ENCODE data around the gene TEPSIN. TPM values are rescaled to one million over a fixed set of nuclear protein-coding genes. Genes with fewer than 3 reads are reported as not detected.

Gene TEPSIN
- total RNA-seq, 2 donors from 2014 or later, result 17.4 to 18.4 TPM

- DNase-seq (ENCODE audit: low spot score), result no peak
- intact Hi-C loops (cut with DNase I), result no loop called here
Observed at GRCh38 chr17:81272616-81273015, 33.8 kb upstream of the TEPSIN start.

GRCh38 chr17:81271226-81271625 is 32.4 kb upstream of the TEPSIN start:
- intact Hi-C loops (cut with DNase I), result no loop called here
- no peak for DNase-seq (ENCODE audit: low spot score)

DNA sequence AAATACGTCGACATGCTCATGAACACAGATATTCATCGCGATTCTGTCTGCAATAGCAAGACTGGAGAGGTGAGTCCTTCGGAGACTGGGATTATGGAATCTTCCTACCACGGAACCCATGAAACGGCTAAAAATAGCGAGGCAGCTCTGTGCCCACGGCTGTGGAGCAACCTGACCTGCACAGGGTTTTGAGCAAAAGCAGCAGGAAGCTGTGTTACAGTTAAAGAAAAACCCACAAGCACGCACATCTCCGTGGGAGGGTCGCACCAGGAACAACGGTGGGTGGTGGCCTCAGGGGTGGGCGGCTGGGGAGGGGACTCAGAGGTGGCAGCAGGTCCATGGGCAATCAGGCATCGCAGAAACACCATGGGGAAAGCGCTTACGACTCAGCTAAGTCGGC is 31.4 kb upstream of the TEPSIN start:
- intact Hi-C loops (cut with DNase I), result no loop called here

GRCh38 chr17:81267390-81268067 is 28.7 kb upstream of the TEPSIN start:
- DNase-seq (ENCODE audit: low spot score), result no peak
- intact Hi-C loops (cut with DNase I), result loop anchor here in 1 of 2 donors (5.0 kb wide), 1 partner anchor 330 kb away; no protein-coding TSS in a partner anchor

More for the DNA sequence above, 31.4 kb upstream of the TEPSIN start:
- no peak for DNase-seq (ENCODE audit: low spot score)

GRCh38 chr17:81265576-81265975 is 26.7 kb upstream of the TEPSIN start:
- intact Hi-C loops (cut with DNase I), result loop anchor here in 1 of 2 donors (5.0 kb wide), 1 partner anchor 328 kb away; no protein-coding TSS in a partner anchor
- no peak for DNase-seq (ENCODE audit: low spot score)

DNA sequence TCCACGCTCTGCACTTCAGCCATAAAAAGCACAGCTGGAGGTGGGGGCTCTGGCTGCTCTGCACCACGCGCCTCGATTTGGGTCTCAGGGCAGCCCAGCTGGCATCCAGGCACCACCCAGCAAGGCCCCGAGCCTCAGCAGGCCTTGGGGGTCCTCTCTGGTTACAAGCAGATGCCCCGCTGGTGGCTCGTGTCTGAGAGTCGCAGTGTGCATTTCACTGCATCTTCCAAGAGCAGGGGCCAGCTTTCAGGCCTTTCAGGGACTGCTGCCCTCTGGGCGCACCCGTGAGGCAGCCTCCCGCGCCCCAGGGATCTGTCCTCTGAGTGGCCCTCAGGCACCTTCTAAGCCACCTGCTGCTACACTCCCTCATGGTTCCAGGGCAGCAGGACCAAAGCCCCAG is 25.8 kb upstream of the TEPSIN start:
- DNase-seq (ENCODE audit: low spot score), result no peak
- intact Hi-C loops (cut with DNase I), result loop anchor here in 1 of 2 donors (5.0 kb wide), 1 partner anchor 327 kb away; no protein-coding TSS in a partner anchor

DNA sequence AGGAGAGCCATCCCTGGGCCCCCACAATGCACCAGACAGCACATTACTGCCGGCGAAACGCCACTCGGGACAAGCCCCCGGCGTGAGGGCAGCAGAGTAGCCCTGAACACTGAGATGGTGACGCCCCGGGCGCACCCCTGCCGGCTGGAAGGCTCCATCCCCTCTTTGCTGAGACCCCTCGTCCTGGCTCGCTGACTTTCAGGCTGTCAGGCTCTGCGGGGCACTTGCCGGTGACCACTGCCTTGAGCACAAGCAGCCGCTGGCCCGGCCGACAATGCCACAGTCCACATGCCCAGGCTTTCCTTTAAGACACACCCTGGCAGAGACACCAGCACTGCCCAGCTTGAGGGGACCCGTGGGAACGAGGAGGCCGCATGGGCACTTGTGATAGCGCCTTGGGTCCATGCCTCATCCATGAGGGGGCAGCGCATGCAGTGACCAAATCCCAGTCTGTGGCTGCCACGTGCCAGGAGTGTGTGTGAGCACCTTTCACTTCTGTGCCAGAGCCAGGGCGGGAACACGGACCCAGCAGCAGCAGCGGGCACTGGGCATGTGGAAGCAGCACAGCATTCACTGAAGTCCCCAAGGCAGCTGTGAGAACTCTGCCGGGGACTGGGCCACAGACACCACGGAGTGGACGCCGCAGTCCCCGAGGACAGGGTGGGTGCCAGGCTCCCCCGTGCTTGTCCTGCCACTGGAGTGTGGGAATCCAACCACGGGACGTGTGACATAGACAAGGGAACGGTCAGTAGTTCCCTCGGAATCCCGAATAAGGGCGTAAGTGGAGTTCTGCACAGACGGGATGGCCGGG is 24.7 kb upstream of the TEPSIN start:
- DNase-seq (ENCODE audit: low spot score), result no peak
- intact Hi-C loops (cut with DNase I), result no loop called here

- DNase-seq (ENCODE audit: low spot score), result no peak
- intact Hi-C loops (cut with DNase I), result no loop called here
Observed at GRCh38 chr17:81261582-81262336, 22.9 kb upstream of the TEPSIN start.

- no peak for DNase-seq (ENCODE audit: low spot score)
- intact Hi-C loops (cut with DNase I), result no loop called here
Observed at GRCh38 chr17:81261096-81261495, 22.2 kb upstream of the TEPSIN start.

DNA sequence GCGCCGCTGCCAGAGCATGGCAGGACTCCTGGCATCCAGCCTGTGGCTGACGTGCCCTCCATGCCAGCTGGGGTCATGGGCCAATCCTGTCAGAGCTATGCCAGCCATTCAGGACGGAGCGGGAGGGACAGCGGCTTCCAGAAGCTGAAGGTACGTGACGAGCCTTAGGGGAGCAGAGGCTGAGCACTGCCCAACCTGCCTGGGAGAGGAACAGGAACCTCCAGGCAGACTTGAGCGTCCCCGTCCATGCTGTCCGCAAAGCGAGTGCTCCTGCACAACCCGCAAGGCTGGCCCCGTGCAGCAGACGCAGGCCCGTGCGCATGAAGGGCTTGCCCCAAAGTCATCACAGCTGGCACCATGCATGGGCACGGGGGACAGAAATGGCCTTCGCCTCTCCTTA is 21.8 kb upstream of the TEPSIN start:
- intact Hi-C loops (cut with DNase I), result no loop called here
- no peak for DNase-seq (ENCODE audit: low spot score)

GRCh38 chr17:81260171-81260570 is 21.3 kb upstream of the TEPSIN start:
- no peak for DNase-seq (ENCODE audit: low spot score)
- intact Hi-C loops (cut with DNase I), result no loop called here

DNA sequence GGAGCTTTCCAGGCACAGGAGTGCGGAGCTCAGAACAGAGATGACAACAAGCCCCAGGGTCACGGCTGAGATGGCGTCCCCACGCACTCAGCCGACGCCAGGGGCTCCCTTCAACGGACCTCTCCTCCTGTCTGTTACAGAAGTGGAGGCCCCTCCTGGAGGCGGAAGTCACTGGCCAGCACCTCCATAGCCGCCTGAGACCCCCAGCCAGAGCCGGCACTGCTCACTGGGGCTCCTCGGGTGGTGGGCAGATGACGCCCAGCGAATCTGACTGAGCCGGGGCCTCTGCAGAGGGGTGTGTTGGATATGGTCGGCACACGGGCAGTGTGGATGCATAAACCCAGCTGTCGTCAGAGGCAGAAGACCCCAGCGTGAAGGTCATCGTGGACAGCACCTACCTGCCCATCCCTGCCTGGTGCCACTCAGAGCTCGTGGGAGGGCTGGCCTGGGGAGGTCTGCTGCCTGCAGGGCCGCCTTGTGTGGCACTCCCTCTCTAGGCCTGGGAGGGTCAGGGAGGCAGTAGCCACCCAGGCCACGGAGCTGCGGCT is 20.3 kb upstream of the TEPSIN start:
- intact Hi-C loops (cut with DNase I), result loop anchor here (5.0 to 10.0 kb wide), 3 partner anchors 136 to 346 kb away; partner anchors contain the start of gene BAHCC1 (in 2 of the 2)
- no peak for DNase-seq (ENCODE audit: low spot score)

DNA sequence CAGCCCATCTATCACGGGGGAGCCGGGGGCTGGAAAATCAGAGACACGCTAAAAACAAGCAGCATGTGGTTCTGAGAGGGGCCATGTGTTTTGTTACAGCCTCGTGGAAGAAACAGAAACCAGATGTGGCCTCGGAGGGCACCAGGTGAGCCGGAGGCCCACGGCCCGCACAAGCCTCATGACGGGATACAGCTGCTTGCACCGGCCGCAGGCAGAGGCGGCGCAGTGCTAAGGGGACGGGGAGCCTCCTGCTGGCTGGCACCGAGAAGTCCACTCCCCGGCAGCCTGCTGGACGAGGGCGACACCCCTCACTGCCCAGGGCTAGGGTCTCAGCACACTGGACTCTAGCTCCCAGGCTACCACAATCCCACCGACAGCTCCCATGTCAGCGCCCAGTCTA is 19.4 kb upstream of the TEPSIN start:
- no peak for DNase-seq (ENCODE audit: low spot score)
- intact Hi-C loops (cut with DNase I), result loop anchor here (5.0 to 10.0 kb wide), 3 partner anchors 137 to 347 kb away; partner anchors contain the start of gene BAHCC1 (in 2 of the 2)

GRCh38 chr17:81257533-81257932 is 18.7 kb upstream of the TEPSIN start:
- no peak for DNase-seq (ENCODE audit: low spot score)
- intact Hi-C loops (cut with DNase I), result loop anchor here (5.0 to 10.0 kb wide), 3 partner anchors 137 to 347 kb away; partner anchors contain the start of gene BAHCC1 (in 2 of the 2)

GRCh38 chr17:81256616-81257015 is 17.8 kb upstream of the TEPSIN start:
- intact Hi-C loops (cut with DNase I), result loop anchor here (5.0 to 10.0 kb wide), 3 partner anchors 138 to 348 kb away; partner anchors contain the start of gene BAHCC1 (in 2 of the 2)
- DNase-seq (ENCODE audit: low spot score), result no peak

DNA sequence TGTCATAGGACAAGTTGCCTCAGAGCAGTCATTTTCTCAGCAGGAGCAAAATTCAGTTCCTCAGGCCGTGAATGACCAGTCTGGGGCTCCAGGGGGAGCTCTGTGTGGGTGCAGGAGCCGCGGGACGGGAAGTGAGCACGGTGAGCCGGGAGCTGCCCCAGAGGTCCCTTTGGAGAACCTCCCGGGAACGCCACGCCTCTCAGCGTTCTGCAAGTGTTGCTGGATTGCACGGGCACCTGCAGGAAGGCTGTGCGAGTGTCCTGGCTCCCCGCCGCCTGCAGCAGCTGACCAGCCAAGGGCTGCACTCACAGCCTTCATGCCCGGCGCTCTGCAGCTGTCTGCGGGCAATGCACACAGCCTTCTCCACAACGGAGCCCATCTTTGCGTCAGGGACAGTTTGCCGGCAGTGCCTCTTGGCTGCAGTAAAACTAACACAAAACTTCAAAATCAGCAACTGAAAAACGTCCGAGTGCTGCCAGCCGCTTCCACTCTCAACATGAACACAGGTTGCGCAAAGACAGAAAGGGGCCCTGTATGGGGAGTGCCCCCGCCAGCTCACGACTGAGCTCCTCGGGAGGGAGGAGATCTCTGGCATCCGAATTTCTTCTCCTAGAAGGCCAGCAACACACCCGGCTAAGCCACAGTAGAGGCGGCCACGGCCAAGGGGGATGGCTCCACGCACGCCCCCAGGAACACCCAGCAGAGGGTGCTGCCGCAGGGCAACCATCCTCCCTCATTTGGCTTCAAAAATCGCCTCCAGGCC is 16.3 kb upstream of the TEPSIN start:
- DNase-seq (ENCODE audit: low spot score), result peak; percentile 92
- intact Hi-C loops (cut with DNase I), result loop anchor here (5.0 to 10.0 kb wide), 4 partner anchors 140 to 350 kb away; partner anchors contain the start of gene BAHCC1 (in 2 of the 2)

DNA sequence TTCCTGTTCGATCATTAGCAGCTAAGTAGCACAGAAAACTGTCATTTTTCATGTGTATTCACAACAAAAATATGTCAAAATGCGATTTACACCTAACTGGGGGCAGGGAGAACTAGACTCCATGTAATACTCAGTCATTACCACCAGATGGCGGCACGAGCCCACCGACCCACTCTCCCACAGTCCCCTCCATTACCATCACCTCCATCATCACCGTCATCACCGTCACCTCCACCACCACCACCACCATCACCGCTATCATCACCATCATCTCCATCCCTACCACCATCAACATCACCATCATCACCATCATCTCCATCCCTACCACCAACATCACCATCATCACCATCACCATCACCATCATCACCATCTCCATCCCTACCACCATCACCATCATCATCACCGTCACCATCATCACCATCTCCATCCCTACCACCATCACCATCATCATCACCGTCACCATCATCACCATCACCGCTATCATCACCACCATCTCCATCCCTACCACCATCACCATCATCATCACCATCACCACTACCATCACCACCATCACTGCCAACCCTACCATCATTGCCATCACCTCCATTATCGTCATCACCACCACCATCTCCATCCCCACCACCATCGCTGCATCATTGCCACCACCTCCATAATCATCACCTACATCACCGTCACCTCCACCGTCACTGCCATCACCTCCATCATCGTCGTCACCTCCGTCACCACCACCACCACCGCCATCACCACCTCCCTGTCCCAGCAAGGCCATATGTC is 14.7 kb upstream of the TEPSIN start:
- intact Hi-C loops (cut with DNase I), result loop anchor here (5.0 to 10.0 kb wide), 4 partner anchors 141 to 351 kb away; partner anchors contain the start of gene BAHCC1 (in 2 of the 2)
- DNase-seq (ENCODE audit: low spot score), result no peak

Measured in posterior vena cava (tissue), 2 donors.